ENCODE measurements around the gene FAM120B.

Gene FAM120B

GRCh38 chr6:170307080-170307545 lies 555 bp downstream of the FAM120B start:
- no peak for DNase-seq (ENCODE audit: low read depth)
- peak overlapping the region; percentile 76 for H3K4me3 ChIP-seq (ENCODE audit: low read depth, low read length)
- TF ChIP-seq, protein P1, sequence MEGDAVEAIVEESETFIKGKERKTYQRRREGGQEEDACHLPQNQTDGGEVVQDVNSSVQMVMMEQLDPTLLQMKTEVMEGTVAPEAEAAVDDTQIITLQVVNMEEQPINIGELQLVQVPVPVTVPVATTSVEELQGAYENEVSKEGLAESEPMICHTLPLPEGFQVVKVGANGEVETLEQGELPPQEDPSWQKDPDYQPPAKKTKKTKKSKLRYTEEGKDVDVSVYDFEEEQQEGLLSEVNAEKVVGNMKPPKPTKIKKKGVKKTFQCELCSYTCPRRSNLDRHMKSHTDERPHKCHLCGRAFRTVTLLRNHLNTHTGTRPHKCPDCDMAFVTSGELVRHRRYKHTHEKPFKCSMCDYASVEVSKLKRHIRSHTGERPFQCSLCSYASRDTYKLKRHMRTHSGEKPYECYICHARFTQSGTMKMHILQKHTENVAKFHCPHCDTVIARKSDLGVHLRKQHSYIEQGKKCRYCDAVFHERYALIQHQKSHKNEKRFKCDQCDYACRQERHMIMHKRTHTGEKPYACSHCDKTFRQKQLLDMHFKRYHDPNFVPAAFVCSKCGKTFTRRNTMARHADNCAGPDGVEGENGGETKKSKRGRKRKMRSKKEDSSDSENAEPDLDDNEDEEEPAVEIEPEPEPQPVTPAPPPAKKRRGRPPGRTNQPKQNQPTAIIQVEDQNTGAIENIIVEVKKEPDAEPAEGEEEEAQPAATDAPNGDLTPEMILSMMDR (IDR thresholded peaks at IDR 0.05; ENCODE audit: insufficient read depth, low read depth, low read length, missing control alignments), result no peak

- TF ChIP-seq, protein P1 (IDR thresholded peaks at IDR 0.05; ENCODE audit: insufficient read depth, low read depth, low read length, missing control alignments), result no peak
- no peak overlapping the region for H3K4me3 ChIP-seq (ENCODE audit: low read depth, low read length)
These were observed 2.2 kb downstream of the FAM120B start for GRCh38 chr6:170308761-170309160.

DNA sequence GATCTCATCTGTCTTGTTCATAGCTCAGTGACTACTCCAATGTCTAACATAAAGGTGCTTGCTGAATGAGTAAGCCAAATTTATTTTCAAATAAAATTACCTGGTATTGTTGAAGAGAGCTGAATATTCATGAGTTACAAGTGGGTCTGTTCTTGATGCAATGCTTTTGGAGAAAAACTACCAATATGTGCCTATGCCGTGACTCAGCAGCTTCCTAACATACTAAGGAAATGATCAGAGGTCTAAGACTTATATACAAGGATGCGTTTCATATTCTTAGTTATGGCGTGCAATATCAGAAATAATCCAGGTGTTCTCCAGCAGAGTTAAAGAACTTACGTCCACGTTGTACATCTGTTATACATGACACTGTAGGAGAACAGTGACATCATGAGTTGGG lies 5.1 kb downstream of the FAM120B start:
- DNase-seq (ENCODE audit: low read depth), result no peak
- TF ChIP-seq, protein P1 (IDR thresholded peaks at IDR 0.05; ENCODE audit: insufficient read depth, low read depth, low read length, missing control alignments), result no peak

More at GRCh38 chr6:170308761-170309160, 2.2 kb downstream of the FAM120B start:
- no peak for DNase-seq (ENCODE audit: low read depth)

GRCh38 chr6:170312876-170313275 lies 6.3 kb downstream of the FAM120B start:
- TF ChIP-seq, protein P1 (IDR thresholded peaks at IDR 0.05; ENCODE audit: insufficient read depth, low read depth, low read length, missing control alignments), result no peak

More for the DNA sequence above, 5.1 kb downstream of the FAM120B start:
- no peak overlapping the region for H3K4me3 ChIP-seq (ENCODE audit: low read depth, low read length)

DNA sequence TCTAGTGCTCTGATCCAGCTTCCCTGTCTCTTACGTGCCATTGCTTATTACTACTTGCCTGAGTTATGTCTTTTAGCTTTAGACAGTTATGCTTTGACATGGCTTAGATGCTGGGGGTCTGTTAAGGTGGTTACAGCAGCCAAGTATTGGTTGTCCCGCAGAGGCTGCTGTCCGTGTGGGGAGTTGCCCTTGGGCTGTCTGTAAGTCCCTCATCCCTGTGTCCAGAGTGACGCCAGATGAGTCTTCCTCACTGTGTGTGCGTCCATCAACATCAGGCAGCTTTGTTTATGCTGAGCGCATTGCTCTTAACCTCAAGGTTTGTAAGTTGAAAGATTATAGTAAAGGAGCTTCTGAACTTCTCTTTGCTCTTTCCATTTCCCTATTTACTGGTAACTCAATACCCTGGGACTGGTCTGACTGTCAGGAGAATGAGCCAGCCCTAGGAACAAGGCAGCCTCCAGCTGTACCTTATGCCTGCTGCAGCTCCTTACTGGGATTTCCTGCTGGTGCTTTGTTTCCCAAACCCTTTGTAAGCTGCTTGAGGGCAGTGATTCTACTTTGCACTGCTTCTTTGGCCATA lies 7.2 kb downstream of the FAM120B start:
- no peak for DNase-seq (ENCODE audit: low read depth)
- no peak overlapping the region for H3K4me3 ChIP-seq (ENCODE audit: low read depth, low read length)
- TF ChIP-seq, protein P1 (IDR thresholded peaks at IDR 0.05; ENCODE audit: insufficient read depth, low read depth, low read length, missing control alignments), result no peak

More at GRCh38 chr6:170312876-170313275, 6.3 kb downstream of the FAM120B start:
- no peak overlapping the region for H3K4me3 ChIP-seq (ENCODE audit: low read depth, low read length)
- DNase-seq (ENCODE audit: low read depth), result no peak

GRCh38 chr6:170314983-170315382 lies 8.4 kb downstream of the FAM120B start:
- no peak for DNase-seq (ENCODE audit: low read depth)
- H3K4me3 ChIP-seq (ENCODE audit: low read depth, low read length), result no peak overlapping the region
- TF ChIP-seq, protein P1 (IDR thresholded peaks at IDR 0.05; ENCODE audit: insufficient read depth, low read depth, low read length, missing control alignments), result no peak

DNA sequence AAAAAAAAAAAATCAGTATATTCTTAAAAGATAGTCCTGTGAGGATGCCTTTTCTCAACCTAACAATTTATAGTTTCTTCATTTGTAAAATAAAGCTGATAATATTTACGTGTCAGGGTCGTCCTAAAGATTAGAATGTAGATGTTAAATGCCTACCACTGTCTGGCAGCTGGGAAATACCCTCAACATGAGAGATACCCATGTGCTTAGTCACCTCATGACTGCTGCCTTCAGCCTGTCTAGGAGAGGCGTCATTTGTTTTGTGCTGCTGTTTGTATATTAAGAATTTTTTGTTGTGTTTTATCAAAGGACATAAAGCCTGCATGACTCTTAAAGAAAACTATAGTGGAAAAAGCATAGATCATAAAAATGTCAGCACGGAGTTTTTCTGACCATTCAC lies 9.5 kb downstream of the FAM120B start:
- H3K4me3 ChIP-seq (ENCODE audit: low read depth, low read length), result no peak overlapping the region
- TF ChIP-seq, protein P1 (IDR thresholded peaks at IDR 0.05; ENCODE audit: insufficient read depth, low read depth, low read length, missing control alignments), result no peak
- DNase-seq (ENCODE audit: low read depth), result no peak
